GM18520 (cell line): Measurements from ENCODE around the gene USP48.
"Not testable (repeated sequence)": the region's sequence is repeated elsewhere in the genome, so short reads cannot be mapped to it uniquely, and the experiment has no call there.

Experiments used
- ATAC-seq: cut with Tn5 transposase; IDR thresholded peaks from one replicate; pipeline ENCODE4 v1.9.1; 2021; ENCODE audit not compliant: unreplicated experiment

Gene USP48

GRCh38 chr1:21638531-21639341 is 144.2 kb downstream of the USP48 start:
- ATAC-seq = no peak

DNA sequence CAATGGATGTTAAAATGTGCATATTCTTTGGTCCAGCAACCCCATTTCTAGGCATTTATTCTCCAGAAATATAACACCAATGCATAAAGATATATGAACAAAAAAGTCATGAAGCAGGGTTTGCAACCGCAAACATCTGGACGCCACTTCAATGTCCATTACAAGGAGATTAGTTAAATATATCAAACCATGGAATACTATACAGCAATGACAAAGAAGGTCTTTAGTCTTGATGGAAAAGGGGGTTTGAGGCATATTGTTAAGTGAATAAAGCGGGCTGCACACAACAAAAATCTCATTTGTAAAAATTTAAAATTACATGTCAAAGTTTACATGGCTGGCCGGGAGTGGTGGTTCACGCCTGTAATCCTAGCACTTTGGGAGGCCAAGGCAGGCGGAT is 145.4 kb downstream of the USP48 start:
- ATAC-seq = no peak

DNA sequence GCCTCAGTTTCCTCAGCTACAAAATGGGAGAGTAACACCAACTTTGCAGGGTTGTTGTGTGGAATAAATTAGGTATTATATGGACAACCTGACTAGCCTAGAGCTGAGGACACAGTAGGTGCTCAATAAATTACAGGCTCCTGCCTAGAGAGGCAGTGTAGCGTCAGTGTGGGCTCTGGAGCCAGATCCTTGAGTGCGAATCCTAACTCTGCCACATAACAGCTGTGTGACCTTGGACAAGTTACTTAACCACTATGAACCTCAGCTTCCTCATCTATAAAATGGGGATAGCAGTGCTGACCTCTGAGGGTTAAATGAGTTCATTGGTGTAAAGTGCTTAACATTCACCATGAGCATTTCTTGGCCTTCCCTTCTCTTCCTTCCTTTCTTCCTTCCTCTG is 146.9 kb downstream of the USP48 start:
- no peak for ATAC-seq

- no peak for ATAC-seq
These were observed 148.0 kb downstream of the USP48 start for GRCh38 chr1:21634806-21635535.

DNA sequence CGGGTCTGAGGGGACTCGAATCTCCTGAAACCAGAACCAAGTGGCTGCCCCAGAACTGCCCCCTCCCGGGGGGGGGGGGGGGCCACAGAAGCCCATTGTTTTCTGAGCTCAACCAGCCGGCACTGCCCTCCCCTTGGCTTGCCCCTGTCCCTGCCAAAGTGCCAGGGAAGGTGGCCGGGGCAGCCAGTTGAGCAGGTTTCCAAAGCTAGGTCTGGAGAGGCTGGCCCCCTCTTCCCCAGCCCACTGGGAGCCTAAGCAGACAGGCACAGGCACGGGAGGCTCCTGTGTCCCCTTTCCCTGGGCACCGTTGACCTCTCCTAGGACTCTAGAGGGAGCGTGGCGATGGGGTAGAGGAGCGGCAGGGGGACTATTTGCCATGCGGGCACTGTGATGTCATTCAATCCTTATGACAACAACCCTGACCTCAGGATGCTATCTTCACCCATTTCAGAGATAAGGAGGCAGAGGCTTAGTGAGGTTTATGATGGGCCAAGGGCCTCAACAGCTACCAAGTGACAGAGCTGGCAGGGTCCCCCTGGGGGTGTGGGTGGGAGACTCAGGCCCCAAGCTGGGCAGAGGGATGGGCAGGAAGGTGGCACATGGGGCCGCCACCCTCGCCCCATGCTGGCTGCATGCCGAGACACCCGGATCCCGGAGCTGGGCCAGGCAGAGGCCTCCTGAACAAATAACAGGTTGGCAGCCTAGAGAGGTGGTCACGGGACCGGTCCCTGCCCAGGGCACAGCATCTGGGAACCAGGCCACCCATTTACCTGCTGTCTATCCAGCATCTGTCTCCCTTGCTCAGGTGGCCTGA is 148.8 kb downstream of the USP48 start:
- ATAC-seq = no peak

- no peak for ATAC-seq
These were observed 149.7 kb downstream of the USP48 start for GRCh38 chr1:21633141-21633755.

DNA sequence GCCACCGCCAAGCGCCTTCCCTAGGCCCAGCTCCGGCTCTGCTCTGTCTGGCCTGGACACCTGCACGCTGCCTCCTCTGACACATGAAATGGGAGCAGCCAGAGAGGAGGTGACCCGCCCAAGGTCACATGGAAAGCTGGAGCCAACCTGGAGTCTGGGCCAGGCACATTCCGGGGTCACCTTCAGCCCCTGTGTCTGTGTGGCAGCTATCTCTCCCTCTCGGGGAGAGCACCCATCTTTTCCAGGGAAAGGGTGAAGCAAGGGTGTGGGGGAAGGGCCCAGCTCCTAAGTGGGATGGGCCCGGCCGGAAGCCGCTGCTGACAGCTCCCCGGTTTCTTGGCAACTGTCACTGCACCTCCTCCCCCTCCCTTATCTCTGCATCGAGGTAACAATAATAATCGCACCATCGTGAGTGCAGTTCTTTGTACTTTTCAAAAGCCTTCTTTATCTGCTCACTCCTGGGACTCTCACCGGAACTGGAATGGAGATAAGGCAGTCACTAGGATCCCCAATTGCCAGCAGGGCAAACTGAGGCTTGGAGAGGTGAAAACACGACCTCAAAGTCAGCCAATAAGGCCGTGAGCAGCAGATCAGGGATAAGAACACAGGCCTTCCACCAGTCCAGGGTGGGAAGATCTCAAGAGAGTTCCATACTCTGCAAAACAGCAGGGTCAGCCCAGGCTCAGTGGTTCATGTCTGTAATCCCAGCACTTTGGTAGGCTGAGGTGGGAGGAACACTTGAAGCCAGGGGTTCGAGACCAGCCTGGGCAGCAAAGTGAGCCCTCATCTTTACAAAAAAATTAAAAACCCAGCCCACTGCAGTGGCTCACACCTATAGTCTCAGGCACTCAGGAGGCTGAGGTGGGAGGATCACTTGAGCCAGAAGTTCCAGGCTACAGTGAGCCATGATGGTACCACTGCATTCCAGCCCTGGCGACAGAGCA is 150.7 kb downstream of the USP48 start:
- no peak for ATAC-seq

- not testable (repeated sequence) for ATAC-seq
These were observed 151.4 kb downstream of the USP48 start for GRCh38 chr1:21631590-21631943.

- ATAC-seq = no peak
These were observed 152.2 kb downstream of the USP48 start for GRCh38 chr1:21630571-21631343.

DNA sequence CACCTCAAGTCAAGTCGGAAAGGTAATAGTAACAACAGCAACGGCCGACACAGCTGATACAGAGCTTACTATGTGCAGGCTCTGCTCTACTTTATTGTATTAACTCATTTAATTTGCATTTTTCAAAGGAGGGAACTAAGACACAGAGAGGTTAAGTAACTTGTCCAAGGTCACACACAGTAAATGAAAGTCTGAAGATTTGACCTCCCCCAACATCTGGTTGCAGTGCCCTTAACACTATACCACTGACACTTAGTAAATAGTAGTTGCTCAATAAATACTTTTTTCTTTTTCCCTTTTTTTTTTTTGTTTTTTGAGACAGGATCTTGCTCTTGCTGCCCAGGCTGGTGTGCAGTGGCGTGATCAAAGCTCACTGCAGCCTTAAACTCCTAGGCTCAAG is 153.0 kb downstream of the USP48 start:
- ATAC-seq = no peak

GRCh38 chr1:21628798-21629393 is 154.1 kb downstream of the USP48 start:
- no peak for ATAC-seq
